ENCODE measurements around the gene RNASE1.
"Not testable (repeated sequence)": the region's sequence is repeated elsewhere in the genome, so short reads cannot be mapped to it uniquely, and the experiment has no call there.

Gene RNASE1

DNA sequence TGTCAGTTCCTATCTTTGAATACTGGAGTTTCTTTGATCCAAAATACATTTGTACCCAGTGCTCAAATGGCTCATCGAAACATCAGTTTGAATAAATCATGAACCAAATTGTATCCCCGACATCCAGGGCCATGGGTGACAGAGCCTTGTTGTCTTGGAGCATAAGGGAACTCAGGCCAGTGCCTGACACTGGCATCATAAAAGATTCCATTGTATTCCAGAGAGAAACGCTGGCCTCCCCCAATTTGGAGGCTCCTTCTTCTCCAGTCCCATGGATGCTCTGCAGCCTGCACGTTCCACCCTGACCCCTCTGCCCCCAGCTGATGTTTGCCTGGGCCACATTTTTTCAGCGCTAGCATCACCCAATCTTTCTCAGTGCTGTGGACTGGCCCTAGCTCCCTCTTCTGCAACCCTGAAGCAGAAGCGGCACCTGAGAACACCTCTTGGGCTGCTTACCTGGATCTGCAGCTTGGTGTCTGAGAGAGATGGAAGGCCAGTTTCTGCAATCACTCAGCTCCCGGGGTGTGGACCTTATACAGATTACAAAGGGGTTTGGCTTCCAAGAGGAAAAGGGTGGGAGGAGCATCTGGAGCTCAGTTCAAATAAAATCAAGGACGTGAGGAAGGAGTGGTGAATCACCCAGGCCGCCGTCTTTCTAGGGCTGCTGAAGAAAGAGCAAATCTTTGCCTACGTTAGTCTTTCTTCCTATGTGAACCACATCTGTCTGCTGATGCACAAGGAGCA, at the start of gene RNASE1:
TSS of gene RNASE1 (minus strand) at position 504 of the 744 bp plus-strand sequence. CDS start 776 bp downstream, outside the sequence.
- no peak for DNase-seq

DNA sequence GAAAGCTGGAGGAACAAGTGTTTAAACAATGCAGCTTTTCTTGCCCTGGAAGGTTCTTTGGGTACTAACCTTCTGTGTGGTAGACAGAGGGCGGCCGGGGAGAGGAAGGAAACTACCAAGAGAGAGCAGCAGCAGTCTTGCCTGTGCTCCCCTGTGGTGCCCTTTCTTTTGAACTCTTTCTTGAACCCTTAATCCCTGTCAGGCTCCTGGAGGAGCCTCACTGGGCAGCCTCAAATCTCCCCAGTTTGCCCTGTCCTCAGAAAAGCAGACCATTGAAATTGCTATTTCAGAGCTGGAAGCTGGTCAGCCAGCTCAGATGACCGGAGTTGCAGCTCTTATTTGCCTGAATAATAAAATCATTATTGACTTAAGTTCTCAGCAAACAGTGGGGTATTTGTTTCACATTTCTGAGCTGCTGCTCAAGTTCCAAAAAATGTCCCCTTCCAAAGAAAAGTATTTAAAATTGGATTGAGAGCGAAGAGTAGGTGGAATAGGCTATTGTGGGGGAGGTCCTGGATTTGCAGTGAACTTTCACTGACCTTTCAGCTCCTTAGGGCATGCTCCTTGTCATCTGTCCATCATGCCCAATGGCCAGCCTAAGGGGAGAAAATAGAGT, 46.4 kb upstream of the RNASE1 start:
- no peak for DNase-seq

DNA sequence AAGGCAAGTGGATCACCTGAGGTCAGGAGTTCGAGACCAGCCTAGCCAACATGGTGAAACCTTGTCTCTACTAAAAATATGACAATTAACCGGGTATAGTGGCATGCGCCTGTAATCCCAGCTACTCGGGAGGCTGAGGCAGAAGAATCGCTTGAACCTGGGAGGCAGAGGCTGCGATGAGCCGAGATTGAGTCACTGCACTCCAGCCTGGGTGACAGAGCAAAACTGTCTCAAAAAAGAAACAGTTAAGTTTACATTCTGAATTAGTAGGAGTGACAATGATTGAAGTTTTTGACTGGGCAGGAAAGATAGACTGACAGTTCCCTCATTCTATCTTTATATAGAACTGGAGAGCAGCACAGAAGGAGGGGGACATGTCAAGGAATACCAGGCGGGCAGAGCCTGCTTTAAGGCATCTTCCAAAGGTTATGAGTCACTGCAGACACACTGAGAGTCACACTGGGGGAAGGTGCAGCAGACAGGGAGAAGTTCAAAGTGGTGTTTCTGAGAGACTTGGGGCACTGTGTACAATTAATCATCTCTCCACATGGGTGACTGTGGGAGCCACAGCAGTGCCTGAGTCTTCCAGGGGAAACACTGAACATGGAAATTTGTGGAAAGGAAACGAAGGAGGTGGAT, 45.8 kb upstream of the RNASE1 start:
- no peak for DNase-seq

DNA sequence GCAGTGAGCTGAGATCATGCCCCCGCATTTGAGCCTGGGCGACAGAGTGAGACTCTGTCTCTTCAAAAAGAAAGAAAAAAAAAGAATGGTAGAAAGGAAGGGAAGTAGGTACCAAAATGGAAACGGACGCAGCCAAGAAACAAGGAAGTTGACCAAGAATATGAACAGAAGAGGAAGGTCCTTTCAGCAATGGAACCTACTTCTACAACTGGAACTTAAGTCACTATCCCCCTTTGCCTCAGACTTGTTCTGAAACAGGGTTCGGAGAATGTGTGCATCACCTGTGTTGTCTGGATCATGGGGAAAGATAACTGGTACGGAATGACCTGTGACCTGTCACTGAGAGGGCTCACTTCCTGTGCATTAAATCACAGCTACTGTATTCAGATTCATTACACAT, 43.9 kb upstream of the RNASE1 start:
- DNase-seq, result no peak

DNA sequence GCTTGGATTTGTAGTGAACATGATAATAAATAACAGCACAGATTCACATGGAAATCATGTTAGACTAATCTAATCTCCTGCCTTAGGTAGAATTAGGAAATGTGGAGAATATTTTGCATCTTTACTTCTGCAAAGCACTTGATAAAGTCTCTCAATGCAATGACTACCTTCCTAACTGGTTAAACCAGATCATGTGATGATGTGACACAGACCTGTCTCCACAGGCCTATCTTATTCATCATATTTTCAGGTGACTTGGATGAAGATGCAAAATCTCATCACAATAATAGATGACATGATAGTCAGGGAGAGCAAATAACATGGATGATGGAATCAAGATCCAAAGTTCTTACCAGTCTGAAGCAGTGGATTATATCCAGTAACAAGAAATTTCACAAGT, 38.5 kb upstream of the RNASE1 start:
- no peak for DNase-seq

DNA sequence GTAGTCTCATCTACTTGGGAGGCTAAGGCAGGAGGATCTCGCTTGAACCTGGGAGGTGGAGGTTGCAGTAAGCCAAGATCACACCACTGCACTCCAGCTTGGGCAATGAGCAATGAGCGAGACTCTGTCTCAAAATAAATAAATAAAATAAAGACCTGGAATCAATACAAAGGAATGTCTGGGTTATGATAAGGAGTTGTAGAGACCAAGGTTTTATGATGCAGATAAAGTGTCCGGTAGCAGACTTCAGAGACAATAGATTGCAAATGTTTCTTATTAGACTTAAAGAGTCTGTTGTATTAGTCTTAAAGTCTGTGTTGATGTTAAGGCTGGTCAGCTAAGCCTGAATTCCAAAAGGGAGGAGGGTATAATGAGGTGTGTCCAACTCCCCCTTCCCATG, 35.2 kb upstream of the RNASE1 start:
- no peak for DNase-seq

DNA sequence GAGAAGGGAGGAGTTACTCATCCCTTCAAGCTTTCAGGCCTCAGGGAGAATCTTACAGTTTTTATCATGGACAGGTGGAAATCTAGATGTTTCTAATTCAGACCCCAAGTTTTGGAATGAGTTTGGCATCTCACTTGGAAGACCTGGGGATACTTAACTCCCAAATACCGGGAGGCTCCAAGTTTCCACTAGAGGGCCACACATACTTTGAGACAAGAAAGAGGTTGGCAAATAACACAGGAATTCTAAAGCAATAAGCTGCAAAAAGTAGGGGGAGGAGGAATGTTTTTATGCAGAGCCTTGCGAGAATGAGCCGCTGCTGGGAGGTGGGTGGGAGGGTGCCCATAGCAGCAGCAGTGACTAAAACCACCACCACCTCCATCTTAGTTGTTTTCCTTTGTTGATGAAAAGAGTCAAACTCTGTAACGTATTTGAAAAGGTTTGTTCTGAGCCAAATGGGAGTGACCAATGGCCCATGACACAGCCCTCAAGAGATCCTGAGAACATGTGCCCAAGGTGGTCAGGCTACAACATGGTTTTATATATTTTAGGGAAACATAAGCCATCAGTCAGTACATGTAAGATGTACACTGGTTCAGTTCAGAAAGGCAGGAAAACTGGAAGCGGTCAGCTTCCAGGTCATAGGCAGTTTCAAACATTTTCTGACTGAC, 34.2 kb upstream of the RNASE1 start:
- DNase-seq, result no peak

DNA sequence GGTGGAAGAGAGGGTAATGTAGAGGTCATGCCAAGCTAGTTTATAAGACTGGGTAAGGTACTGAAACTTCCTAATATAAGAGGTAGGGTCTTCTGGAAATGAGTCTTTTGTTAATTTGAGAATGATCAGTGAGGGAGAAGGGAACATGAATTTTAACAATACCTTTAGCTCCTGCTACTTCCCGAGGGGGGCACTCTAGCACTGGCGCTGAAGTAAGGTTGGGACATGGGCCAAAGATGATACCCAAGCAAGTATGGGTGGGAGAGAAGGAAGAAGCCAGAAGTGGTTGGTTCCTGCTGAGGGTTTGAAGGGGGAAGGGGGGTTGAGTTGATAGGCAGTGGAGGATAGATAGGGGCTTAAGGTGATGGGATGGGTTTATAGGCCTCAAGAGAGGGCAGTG, 32.3 kb upstream of the RNASE1 start:
- no peak for DNase-seq

DNA sequence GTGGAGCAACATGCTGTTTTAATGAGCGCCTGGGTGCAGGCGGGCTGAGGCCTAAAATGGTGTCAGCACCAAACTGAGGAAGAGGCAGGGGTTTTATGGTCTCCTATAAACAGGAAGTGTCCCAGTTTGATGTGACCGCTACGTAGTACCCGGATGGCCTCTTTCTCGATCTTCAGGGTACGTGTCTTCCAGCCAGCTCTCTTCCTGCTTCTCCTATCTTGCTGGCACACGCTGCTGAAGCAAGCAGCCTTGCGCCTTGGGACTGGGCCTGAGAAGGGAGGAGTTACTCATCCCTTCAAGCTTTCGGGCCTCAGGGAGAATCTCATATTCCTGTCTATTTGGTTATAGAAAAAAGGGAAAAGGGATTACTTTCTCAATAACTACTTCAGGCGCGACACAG, 28.2 kb upstream of the RNASE1 start:
- DNase-seq, result no peak

DNA sequence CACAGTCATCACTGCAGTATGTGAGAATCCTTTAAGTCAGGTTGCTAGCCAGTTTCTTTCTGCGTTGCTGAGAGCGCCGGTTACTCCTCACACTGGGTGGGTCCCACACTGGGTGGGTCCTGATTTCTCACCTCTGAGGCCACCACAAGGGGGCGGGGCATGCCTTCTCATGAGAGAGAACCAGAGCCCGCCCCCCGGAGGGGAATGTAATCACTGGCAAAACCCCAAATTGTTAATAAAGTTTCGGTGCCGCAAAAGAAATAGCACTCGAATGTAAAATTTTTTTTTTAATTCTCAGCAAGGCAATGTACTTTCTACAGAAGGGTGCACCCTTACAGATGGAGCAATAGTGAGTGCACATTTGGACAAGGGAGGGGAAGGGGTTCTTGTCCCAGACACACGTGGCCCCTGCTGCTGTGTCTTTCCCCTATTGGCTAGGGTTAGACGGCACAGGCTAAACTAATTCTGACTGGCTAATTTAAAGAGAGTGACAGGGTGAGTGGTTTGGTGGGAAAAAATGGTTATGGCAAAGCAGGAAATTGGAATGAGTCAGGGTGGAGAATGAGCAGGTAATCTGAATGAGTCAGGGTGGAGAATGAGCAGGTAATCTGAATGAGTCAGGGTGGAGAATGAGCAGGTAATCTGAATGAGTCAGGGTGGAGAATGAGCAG, 25.5 kb upstream of the RNASE1 start:
- not testable (repeated sequence) for DNase-seq

DNA sequence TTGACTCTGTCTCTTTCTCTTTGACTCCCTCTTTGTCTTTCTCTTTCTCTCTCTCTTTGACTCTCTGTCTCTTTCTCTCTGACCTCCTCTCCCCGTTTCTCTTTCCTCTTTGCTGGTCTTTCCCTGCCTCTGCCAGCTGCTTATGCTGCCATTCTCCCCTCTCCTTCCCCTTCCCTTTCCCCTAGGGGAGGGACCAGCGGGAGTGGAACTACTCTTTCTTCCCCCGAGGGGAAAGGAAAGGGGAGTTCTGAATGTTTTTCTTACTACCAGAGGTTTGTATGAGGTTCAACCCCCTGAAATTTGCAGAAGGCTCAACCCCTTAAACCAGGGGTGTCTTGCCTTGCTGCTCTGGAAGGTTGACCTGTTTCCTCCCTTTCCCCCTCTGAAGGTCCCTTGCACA, 24.7 kb upstream of the RNASE1 start:
- no peak for DNase-seq

DNA sequence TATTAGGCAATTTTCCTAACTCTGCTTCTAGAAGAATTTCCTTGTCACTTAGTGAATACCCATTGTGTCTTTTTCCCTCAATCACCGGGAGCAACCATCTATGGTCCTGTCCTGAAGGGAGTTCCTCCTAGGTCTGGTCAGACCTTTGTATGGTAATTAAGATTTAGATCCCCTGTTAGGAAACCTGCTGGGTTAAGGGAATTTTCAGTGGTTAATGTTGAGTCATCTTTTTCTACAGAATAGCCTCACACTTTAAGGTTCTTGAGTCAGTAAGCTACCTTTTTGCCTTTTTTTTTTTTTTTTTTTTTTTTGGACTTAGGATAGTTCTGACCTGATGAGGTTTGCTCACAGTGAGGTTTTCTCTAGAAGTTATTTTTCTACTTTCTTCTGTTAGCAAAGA, 24.0 kb upstream of the RNASE1 start:
- DNase-seq, result not testable (repeated sequence)

DNA sequence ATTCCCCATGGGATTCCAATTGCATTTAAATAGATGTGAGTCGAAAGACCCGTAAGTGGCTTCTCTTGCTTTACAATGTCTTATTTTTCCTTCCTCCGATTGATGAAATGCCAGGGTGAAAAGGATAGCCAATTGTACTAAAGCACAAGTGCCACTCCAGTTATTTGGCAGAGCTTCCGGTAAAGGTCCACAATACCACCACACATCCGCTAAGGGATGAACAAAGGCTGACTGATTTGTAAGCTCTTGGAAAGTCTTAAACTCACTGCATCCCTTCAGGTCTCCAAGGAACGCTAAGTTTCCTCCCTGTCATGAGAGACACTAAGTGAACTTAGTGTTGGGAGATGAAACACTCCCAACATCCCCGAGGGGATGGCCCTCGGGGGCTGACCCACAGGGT, 21.2 kb upstream of the RNASE1 start:
- no peak for DNase-seq

DNA sequence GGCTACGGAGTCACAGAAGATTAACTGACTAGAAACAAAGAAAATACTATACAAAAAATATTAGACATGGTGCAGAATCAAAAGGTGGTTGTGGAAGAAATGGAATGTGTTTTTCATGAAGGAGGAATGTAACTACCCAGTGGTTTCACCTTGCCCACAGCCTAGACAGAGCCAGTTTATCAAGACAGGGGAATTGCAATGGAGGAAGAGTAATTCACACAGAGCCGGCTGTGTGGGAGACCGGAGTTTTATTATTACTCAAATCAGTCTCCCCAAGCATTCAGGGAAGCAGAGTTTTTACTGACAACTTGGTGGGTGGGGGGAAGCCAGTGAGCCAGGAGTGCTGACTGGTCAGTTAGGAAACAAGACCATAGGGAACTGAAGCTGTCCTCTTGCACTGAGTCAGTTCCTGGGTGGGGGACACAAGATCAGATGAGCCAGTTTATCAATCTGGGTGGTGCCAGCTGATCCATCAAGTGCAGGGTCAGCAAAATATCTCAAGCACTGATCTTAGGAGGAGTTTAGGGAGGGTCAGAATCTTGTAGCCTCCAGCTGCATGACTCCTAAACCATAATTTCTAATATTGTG, 19.0 kb upstream of the RNASE1 start:
- not testable (repeated sequence) for DNase-seq

DNA sequence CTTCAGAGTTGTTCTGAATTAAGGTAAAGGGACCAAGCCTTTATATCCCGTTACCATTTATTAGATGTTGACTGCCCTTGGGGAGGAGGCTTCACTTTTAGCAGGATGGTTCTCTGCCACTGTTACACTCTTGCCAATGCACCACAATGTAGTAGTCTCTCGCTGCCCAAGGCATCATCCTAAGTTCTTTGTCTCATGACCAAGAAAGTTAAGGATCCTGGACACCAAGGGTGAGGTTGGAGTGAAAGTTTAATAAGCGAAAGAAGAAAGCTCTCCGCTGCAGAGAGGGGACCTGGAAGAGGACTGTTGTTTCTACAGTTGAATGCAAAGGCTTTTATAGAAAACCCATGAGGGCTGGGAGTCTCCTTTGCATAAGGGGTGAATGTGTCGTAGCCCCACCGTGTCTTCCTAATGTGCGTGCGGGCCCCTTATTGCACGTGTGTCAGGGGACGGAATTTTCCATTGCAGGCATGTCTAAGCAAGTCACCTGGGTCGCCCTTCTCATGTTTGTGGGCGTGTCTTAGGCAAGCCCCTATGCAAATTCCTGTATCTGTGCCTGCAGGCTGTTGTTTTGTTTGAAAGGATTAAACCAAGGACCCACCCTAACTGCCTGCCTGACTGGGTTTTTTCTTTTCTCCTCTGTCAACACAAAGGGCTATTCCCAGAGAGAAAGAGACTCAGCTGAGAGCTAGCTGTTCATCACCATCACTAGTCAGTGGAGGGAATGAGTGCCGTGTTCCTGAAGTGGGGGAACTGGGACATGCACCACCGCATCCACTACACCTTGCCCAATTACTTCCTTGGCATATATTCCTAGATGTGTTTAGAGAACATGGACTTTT, 17.6 kb upstream of the RNASE1 start:
- DNase-seq, result no peak

DNA sequence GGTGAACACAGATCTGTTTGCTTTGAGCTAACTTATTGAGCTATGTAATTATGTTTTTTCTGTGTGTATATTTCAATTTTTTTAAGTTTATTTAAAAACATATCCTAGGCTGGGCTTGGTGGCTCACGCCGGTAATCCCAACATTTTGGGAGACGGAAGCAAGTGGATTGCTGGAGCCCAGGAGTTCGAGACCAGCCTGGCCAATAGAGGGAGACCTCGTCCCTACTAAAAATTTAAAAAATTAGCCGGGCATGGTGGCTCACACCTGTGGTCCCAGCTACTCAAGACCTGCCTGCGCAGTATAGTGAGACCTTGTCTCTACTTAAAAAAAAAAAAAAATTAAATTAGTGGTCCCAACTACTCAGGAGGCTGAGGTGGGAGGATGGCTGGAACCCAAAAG, 16.2 kb upstream of the RNASE1 start:
- DNase-seq, result no peak

DNA sequence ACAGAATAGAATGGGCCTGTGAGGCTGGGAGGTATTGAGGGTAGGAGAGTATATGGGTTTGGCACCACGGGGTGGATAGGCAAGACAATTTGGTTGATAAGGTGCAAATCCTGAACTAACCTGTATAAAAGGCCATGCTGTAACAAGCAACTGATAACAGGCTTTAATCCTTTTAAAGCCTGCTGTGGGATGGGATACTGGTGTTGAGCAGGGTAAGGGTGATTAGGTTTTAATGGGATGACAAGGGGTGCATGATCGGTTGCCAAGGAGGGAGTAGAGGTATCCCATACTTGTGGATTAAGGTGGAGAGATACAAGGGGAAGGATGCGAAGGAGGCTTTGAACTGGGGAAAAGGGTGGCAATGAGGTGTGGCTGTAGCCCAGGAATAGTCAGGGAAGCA, 13.3 kb upstream of the RNASE1 start:
- DNase-seq, result not testable (repeated sequence)

DNA sequence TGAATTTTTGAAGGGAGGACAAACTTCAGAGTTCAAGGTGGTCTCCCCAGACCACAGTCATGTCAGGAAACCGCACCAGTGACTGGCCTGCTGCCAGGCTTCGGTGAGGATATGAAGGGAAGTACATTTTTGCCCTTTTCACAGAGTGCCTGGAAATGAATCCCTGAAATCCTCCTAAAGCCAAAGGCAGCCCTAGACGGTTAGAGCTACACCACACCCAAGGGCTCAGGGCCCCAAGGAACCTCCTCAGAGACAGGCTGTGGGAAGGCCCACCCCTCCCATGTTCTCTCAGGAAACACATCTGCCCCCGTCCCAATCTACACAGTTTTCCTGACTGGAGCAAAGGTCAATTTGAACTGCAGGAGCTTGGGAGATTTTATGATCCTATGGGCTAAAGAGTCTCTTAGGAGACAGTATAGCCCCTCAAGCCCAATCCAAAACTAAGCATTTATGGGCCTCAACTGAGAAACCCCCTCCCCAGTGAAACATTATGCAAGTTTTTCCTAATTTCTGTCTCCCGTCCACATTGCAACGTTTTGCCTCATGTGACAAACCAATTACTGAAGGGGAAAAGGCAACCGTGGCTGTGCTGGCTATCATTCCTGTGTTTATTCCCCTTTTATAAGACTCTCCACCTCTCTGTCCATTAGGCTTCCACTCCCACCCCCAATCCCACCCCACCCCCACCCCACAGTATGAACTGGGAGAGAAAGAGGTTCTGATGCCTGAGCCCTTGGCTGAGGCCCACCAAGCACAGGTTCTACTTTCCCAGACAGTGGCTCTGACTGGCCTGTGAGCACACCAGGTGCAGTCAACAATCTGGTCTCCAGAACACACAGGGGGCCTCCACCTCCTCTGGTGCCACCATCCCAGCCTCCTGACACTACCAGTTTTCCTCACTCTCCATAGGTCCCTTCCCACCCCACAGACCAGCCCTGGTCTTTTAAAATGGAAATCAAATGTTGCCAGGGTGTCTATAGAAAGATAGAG, 9.6 kb upstream of the RNASE1 start:
- no peak for DNase-seq

DNA sequence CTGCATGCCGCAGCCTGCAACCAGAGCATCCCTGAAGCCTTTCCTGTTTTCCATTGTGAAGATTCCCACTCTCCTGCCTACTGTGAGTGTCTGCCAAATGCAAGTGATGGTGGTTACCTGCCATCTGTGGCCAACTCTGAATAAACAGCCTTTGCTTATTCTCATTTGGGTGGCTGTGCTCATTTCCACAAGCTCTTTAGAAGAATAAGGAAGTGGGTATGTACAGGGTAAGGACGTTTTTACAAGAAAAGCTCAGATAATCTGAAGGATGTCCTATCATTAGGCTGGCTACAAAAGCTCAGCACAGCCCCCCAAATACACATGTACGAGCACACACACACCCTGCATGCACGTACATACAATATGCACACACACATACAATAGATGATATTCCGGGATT, 7.3 kb upstream of the RNASE1 start:
- no peak for DNase-seq

DNA sequence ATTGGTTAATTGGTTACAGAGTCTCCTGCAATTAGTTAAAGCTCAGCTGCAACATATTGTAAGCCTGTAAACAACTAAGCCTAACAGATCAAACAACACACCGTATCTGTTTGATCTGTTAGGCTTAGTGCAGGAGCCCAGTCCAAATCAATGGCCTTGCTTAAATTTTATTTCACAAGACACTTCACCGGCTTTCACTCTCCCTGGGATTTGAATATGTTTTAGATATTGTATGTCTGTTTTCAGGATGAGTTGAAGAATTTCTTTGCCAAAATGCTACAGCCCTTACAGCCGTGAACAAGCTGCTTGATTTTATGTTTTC, 5.5 kb upstream of the RNASE1 start:
- DNase-seq, result no peak

Measured in NCI-H2107 (cell line).